A673 (cell line): Measurements from ENCODE around the gene EFCAB6.

Source experiments
- CTCF ChIP-seq: fragments of 300-800, 200-600 bp; sonication (generic); conservative IDR thresholded peaks from 2 replicates; pipeline ENCODE4 v1.5.1; 2017; ENCODE audit warnings: low read depth, mild to moderate bottlenecking, antibody characterized with exemption, low read length, moderate library complexity, mixed read lengths
- EZH2 ChIP-seq: fragments of 200-600 bp; sonication (generic); IDR thresholded peaks from 2 replicates; pipeline ENCODE4 v1.6.1; 2017; ENCODE audit warnings: borderline replicate concordance, low read depth, mild to moderate bottlenecking, mixed read lengths, antibody characterized with exemption, low read length; ENCODE audit not compliant: poor library complexity, severe bottlenecking

- TF ChIP-seq CTCF (no peak), EZH2 (no peak)
Observed at GRCh38 chr22:43633631-43634285, 178.3 kb downstream of the EFCAB6 start.
